ENCODE data around the gene BCL6B.
"Not testable (repeated sequence)": the region's sequence is repeated elsewhere in the genome, so short reads cannot be mapped to it uniquely, and the experiment has no call there.

GRCh38 chr17:7050583-7050982 lies 27.7 kb downstream of the BCL6B start:
- TF ChIP-seq POLR2AphosphoS5, POLR2A (IDR thresholded peaks at IDR 0.05; ENCODE audit: low read depth, low read length): not testable (repeated sequence)
